ENCODE measurements around the gene SLC22A2. TPM values are rescaled to one million over a fixed set of nuclear protein-coding genes. Genes with fewer than 3 reads are reported as not detected.
"Not testable (repeated sequence)": the region's sequence is repeated elsewhere in the genome, so short reads cannot be mapped to it uniquely, and the experiment has no call there.

The SLC22A2 gene
- 0.52 TPM for polyA plus RNA-seq (2013, experiment 1 of 2)
- 0.86 TPM for polyA plus RNA-seq (2013, experiment 2 of 2)

DNA sequence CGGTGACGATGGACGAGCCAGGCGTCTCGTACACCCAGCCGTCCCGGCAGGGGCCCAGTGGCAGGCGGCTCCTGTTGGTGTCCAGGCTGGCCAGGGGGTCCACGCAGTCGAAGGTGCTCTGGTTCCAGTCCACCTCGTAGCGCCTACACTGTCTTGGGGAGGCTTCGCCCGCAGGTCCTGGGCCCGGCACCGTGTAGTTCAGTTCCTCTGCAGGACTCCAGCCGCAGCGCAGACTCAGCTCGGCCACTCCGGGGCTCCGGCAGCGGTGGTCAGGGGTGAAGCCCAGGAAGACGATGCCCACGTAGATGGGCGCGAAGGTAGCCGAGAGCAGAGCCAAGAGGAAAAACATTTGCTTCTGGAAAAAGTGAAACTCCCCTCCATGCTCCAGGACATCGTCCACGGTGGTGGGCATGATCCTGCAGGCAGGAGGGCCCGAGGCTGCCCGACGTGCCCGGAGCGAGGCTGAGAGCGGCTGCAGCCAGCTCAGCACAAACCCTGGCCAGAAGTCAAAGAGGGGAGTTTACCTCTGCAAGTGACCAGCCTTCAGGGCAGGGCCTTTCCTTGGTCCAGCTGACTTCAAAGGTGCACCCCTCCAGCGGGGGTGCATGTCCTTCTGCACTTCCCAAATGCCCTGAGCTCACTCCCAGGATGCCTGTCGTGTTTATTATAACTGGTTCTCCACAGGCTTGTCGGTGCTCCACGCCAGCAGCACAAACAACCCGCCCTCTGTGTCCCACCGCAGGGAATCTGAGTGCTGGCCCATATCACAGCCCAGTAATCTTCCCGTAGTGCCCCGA is at the start of gene SLC22A2:
SLC22A2 (minus strand) TSS at position 476 of the 797 bp plus-strand sequence; CDS start at position 412, 64 bp downstream.
- Histone ChIP-seq H3K4me1 (ENCODE audit: control insufficient read depth, insufficient read depth, low read length, poor library complexity, severe bottlenecking) (peaks cover 19% of the 10 kb centered on the region), H3K4me3 (ENCODE audit: extremely low read depth, insufficient read depth, low read length, poor library complexity, severe bottlenecking) (no peak within 1 kb of the TSS), H3K36me3 (ENCODE audit: control insufficient read depth, insufficient read depth, low read length) (no peaks in the 10 kb centered on the region), H3K9me3 (ENCODE audit: control insufficient read depth, low read length) (no peaks in the 10 kb centered on the region), H3K27ac (ENCODE audit: low read depth, low read length, severe bottlenecking) (peak within 1 kb of the TSS; percentile 83)
- WGBS, 2 experiments (ENCODE audit: insufficient coverage in 2 of 2): 92% methylated on average over 43 of the region's 43 CpGs

DNA sequence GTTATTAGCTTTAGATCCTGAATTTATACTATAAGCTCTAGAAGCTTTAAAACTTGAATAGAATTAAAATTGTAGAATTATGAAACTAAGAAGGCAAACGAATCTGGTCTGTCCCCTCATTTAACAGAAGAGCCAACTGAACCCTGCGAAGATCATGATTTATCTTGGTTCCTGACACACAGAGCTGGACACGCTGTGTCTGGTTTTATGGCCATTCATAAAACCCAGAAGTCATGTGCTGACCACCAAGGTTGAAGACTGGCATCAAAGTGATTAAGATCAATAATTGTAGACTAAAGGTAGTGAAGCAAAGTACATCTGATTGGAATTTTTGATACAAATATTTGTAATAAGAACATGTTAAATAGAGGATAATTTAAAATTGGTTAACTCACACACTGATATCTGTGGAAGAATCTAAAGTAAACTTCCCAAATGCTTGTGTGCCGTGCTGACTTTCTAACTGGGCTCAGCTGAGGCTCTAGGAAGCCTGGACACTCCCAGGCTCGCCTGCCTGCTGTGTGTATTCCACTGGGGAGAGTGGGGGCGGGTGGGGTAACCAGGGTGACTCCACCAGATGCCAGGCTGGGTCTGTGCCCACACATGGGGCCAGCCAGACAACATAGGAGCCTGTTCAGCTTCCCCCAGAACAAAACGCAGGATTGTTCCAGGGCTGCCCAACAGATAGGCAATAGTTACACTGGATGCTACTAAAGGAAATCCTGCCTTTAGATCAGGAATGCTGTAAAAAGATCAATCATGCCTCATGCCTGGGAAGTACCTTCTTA is 47.5 kb upstream of the SLC22A2 start:
- H3K9me3 ChIP-seq (ENCODE audit: control insufficient read depth, low read length): peaks cover 14% of the 10 kb centered on the region
- 81 to 96% methylated on average over 5 to 6 of the region's 7 CpGs for WGBS, 2 experiments (ENCODE audit: insufficient coverage in 2 of 2)
- peaks cover 12% of the 10 kb centered on the region for H3K4me1 ChIP-seq (ENCODE audit: control insufficient read depth, insufficient read depth, low read length, poor library complexity, severe bottlenecking)
- no peaks in the 10 kb centered on the region for H3K36me3 ChIP-seq (ENCODE audit: control insufficient read depth, insufficient read depth, low read length)
- H3K4me3 ChIP-seq (ENCODE audit: extremely low read depth, insufficient read depth, low read length, poor library complexity, severe bottlenecking): no peak overlapping the region
- no peak overlapping the region for H3K27ac ChIP-seq (ENCODE audit: low read depth, low read length, severe bottlenecking)

DNA sequence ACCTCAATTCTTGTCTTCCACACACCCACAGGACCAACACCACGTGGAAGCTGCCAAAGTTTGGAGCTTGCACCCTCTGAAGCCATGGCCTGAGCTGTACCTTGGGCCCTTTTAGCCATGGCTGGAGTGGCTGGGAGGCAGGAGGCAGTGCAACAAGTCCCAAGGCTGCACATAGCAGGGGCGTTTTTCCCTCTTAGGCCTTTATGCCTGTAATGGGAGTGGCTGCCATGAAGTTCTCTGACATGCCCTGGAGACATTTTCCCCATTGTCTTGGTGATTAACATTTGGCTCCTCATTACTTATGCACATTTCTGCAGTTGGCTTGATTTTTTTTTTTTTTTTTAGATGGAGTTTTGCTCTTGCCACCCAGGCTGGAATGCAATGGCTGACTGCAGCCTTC is 45.2 kb upstream of the SLC22A2 start:
- H3K9me3 ChIP-seq (ENCODE audit: control insufficient read depth, low read length): peaks cover 14% of the 10 kb centered on the region
- peaks cover 13% of the 10 kb centered on the region for H3K4me1 ChIP-seq (ENCODE audit: control insufficient read depth, insufficient read depth, low read length, poor library complexity, severe bottlenecking)
- H3K36me3 ChIP-seq (ENCODE audit: control insufficient read depth, insufficient read depth, low read length): no peaks in the 10 kb centered on the region
- H3K4me3 ChIP-seq (ENCODE audit: extremely low read depth, insufficient read depth, low read length, poor library complexity, severe bottlenecking): no peak overlapping the region
- 64 to 88% methylated on average over 1 of the region's 2 CpGs for WGBS, 2 experiments (ENCODE audit: insufficient coverage in 2 of 2)
- H3K27ac ChIP-seq (ENCODE audit: low read depth, low read length, severe bottlenecking): no peak overlapping the region

DNA sequence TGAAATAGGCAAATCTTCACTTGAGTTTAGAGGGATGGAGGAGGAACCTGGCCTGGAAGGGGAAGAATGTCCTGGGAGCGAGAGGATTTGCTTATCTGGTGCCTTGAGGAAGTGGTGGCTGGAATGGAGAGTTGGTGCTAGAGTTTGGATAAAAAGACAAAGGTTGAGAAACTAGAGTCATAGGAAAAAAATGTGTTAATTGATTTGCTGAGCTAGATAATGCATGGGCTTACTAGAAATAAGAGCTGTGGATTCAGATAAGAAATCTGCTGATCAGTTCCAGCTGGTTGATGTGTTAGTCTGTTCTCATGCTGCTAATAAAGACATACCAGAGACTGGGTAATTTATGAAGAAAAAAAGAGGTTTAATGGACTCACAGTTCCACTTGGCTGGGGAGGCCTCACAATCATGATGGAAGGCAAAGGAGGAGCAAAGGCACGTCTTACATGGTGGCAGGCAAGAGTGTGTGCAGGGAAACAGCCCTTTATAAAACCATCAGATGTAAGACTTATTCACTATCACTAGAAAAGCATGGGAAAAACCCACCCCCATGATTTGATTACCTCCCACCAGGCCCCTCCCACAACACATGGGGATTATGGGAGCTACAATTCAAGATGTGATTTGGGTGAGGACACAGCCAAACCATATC is 43.9 kb upstream of the SLC22A2 start:
- Histone ChIP-seq H3K27ac (ENCODE audit: low read depth, low read length, severe bottlenecking) (peak overlapping the region; percentile 41), H3K4me1 (ENCODE audit: control insufficient read depth, insufficient read depth, low read length, poor library complexity, severe bottlenecking) (peaks cover 13% of the 10 kb centered on the region), H3K9me3 (ENCODE audit: control insufficient read depth, low read length) (peaks cover 14% of the 10 kb centered on the region)
- 86% methylated on average over 2 of the region's 2 CpGs; no CpG with 5 or more reads in 1 of the 2 experiments for WGBS, 2 experiments (ENCODE audit: insufficient coverage in 2 of 2)
- not testable (repeated sequence) for H3K36me3 ChIP-seq (ENCODE audit: control insufficient read depth, insufficient read depth, low read length); H3K4me3 ChIP-seq (ENCODE audit: extremely low read depth, insufficient read depth, low read length, poor library complexity, severe bottlenecking)

DNA sequence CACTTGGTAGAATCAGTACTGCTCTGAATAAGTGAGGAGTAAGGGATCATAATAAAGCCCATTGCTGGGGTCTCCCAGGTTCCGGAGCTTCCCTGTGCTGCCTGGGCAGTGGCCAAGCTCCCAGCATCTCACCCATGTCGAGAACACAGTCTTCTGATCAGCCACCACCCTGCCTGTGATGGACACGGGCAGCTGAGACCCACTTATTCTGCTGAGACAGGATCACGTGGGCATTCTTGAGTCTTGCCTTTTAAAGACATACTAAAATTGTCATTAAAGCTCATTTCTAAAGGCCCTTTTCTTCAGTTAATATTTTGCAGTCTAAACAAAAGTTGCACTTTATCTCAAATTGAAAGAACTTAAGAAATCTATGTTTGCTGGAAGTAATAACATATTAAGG is 42.7 kb upstream of the SLC22A2 start:
- H3K36me3 ChIP-seq (ENCODE audit: control insufficient read depth, insufficient read depth, low read length): no peaks in the 10 kb centered on the region
- peaks cover 13% of the 10 kb centered on the region for H3K4me1 ChIP-seq (ENCODE audit: control insufficient read depth, insufficient read depth, low read length, poor library complexity, severe bottlenecking)
- H3K27ac ChIP-seq (ENCODE audit: low read depth, low read length, severe bottlenecking): no peak overlapping the region
- H3K4me3 ChIP-seq (ENCODE audit: extremely low read depth, insufficient read depth, low read length, poor library complexity, severe bottlenecking): no peak overlapping the region
- WGBS, 2 experiments (ENCODE audit: insufficient coverage in 2 of 2): 80 to 97% methylated on average over 4 of the region's 4 CpGs
- peaks cover 14% of the 10 kb centered on the region for H3K9me3 ChIP-seq (ENCODE audit: control insufficient read depth, low read length)

DNA sequence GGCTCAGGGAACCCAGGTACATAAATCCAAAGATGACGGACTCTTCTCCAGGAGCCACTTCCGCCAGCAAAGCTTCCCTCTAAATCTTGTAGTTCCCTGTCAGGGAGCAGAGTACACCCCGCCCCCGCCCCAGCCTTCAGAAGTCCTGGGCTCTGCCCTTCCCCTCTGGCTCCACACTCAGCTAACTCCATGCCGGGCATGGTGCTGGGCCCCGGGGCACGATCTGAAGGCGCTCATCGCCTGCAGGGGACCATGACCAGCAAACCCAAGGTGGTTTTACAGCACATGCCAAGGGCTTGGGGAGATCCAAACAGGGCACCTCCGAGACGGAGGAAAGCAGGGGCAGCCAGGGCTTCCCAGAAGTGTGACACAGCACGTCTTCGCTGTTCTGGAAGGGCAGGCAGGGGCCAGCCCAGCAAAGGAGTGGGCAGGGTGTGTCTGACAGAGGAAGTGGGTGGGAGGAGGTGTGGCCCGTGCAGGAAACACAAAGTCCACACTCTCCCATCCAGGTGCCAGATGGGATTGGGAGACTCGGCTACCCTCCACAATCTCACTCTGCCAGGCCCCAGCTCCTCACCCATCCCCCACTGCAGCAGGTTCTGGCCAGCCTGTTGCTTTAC is 41.6 kb upstream of the SLC22A2 start:
- peaks cover 14% of the 10 kb centered on the region for H3K9me3 ChIP-seq (ENCODE audit: control insufficient read depth, low read length)
- no peaks in the 10 kb centered on the region for H3K36me3 ChIP-seq (ENCODE audit: control insufficient read depth, insufficient read depth, low read length)
- WGBS, 2 experiments (ENCODE audit: insufficient coverage in 2 of 2): 77 to 79% methylated on average over 8 to 13 of the region's 15 CpGs
- peaks cover 13% of the 10 kb centered on the region for H3K4me1 ChIP-seq (ENCODE audit: control insufficient read depth, insufficient read depth, low read length, poor library complexity, severe bottlenecking)
- no peak overlapping the region for H3K4me3 ChIP-seq (ENCODE audit: extremely low read depth, insufficient read depth, low read length, poor library complexity, severe bottlenecking)
- H3K27ac ChIP-seq (ENCODE audit: low read depth, low read length, severe bottlenecking): no peak overlapping the region

DNA sequence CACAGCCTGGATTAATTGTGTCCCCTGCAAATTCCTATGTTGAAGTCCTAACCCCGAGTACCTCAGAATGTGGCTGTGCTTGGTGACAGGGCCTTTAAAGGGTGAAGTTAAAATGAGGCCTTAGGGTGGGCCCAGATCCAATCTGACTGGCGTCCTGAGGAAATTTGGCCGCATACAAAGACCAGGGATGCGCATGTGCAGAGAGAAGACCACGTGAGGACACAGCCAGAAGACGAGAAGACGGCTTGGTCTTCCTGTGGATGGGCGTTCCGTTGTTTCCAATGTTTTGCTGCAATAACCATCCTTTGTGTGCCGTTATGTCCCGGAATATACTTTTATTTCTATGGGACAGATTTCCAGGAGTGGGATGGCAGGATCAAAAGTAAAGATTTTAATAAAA is 40.9 kb upstream of the SLC22A2 start:
- Histone ChIP-seq H3K9me3 (ENCODE audit: control insufficient read depth, low read length) (peaks cover 10% of the 10 kb centered on the region), H3K36me3 (ENCODE audit: control insufficient read depth, insufficient read depth, low read length) (no peaks in the 10 kb centered on the region), H3K4me1 (ENCODE audit: control insufficient read depth, insufficient read depth, low read length, poor library complexity, severe bottlenecking) (peaks cover 13% of the 10 kb centered on the region), H3K4me3 (ENCODE audit: extremely low read depth, insufficient read depth, low read length, poor library complexity, severe bottlenecking) (no peak overlapping the region), H3K27ac (ENCODE audit: low read depth, low read length, severe bottlenecking) (no peak overlapping the region)
- 95 to 97% methylated on average over 11 of the region's 11 CpGs for WGBS, 2 experiments (ENCODE audit: insufficient coverage in 2 of 2)

DNA sequence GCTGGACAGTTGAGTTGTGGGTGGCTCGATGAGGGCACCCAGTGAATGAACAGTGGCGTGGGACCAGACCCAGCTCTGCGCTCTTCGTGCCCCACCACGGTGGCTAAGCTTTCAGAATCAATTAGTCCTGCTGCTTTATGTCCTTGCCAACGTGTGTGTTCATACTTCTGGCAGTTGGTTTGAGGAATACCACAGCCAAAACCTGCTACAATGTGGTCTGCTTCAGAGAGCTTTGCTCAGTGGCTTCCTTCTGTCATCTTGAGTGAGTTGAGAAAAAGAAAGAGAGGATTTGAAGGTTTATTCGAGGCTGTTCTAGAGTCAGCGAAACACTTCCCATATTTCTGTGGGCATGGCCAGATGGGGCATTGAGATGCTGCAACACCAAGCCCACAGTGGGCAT is 39.5 kb upstream of the SLC22A2 start:
- Histone ChIP-seq H3K27ac (ENCODE audit: low read depth, low read length, severe bottlenecking) (no peak overlapping the region), H3K4me1 (ENCODE audit: control insufficient read depth, insufficient read depth, low read length, poor library complexity, severe bottlenecking) (peaks cover 13% of the 10 kb centered on the region), H3K4me3 (ENCODE audit: extremely low read depth, insufficient read depth, low read length, poor library complexity, severe bottlenecking) (no peak overlapping the region), H3K9me3 (ENCODE audit: control insufficient read depth, low read length) (no peaks in the 10 kb centered on the region), H3K36me3 (ENCODE audit: control insufficient read depth, insufficient read depth, low read length) (no peaks in the 10 kb centered on the region)
- WGBS, 2 experiments (ENCODE audit: insufficient coverage in 2 of 2): 90 to 98% methylated on average over 6 to 8 of the region's 8 CpGs

DNA sequence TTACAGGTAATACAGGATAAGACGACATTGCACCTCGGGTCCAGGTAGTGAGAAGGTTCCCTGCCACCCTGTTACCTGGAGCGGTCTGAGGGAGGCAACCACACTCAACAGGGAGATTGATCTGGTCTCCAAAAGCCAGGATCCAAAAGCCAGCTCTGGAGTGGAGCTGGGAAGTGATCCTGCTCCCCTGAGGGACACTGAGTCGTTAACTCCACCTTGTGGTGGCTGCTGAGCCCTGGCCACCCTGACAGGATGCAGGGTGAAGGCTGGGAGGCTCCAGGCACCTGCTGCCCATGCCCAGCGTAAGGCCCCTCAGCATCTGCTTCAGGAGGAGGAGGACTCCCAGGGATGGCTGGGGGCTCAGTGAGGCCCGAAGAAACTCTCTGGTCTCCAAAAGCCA is 38.7 kb upstream of the SLC22A2 start:
- no peak overlapping the region for H3K4me3 ChIP-seq (ENCODE audit: extremely low read depth, insufficient read depth, low read length, poor library complexity, severe bottlenecking)
- H3K9me3 ChIP-seq (ENCODE audit: control insufficient read depth, low read length): no peaks in the 10 kb centered on the region
- no peaks in the 10 kb centered on the region for H3K36me3 ChIP-seq (ENCODE audit: control insufficient read depth, insufficient read depth, low read length)
- peaks cover 13% of the 10 kb centered on the region for H3K4me1 ChIP-seq (ENCODE audit: control insufficient read depth, insufficient read depth, low read length, poor library complexity, severe bottlenecking)
- WGBS, 2 experiments (ENCODE audit: insufficient coverage in 2 of 2): 78 to 86% methylated on average over 5 to 6 of the region's 6 CpGs
- H3K27ac ChIP-seq (ENCODE audit: low read depth, low read length, severe bottlenecking): no peak overlapping the region

DNA sequence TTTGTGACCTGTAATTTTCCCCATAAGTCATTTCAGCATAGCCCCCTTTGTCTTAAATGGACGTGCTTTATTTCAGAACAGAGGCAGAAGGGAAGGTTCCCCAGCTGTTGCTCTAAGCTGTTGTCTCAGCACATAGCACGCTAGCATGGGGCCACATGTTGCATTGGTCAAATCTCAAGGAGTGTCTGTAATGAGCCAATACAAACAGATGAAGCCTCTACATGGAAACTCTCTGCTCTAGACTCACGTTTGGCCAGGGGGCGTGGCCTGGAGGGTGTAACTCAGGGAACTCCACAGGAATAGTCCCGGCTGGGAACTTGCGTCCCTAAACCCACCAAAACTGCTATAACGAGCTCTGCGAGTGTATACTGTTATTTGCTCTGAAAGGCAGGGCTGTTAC is 35.2 kb upstream of the SLC22A2 start:
- Histone ChIP-seq H3K4me1 (ENCODE audit: control insufficient read depth, insufficient read depth, low read length, poor library complexity, severe bottlenecking) (no peaks in the 10 kb centered on the region), H3K27ac (ENCODE audit: low read depth, low read length, severe bottlenecking) (no peak overlapping the region), H3K4me3 (ENCODE audit: extremely low read depth, insufficient read depth, low read length, poor library complexity, severe bottlenecking) (no peak overlapping the region), H3K36me3 (ENCODE audit: control insufficient read depth, insufficient read depth, low read length) (no peaks in the 10 kb centered on the region), H3K9me3 (ENCODE audit: control insufficient read depth, low read length) (no peaks in the 10 kb centered on the region)
- WGBS, 2 experiments (ENCODE audit: insufficient coverage in 2 of 2): 72 to 84% methylated on average over 8 of the region's 8 CpGs
